Liver (tissue), 3 donors: ENCODE data around the gene FZD10.

ENCODE experiments used
- CTCF ChIP-seq: fragments of 150-350 bp; IDR thresholded peaks from 2 replicates; pipeline ENCODE4 v1.5.1; 2017; ENCODE audit warnings: improper control_type of control experiment, low read depth, low read length; ENCODE audit not compliant: missing input control
- EGR1 ChIP-seq, 2 donors: IDR thresholded peaks; 2 replicates each; pipeline ENCODE4 v1.6.1; 2016 to 2018; ENCODE audit warnings: antibody characterized with exemption in 2 of 2, low read depth in 2 of 2
- GABPA ChIP-seq, 2 donors: IDR thresholded peaks in 1 of 2; conservative IDR thresholded peaks in 1 of 2; 2 replicates each; pipeline ENCODE4 v1.6.1; 2016; ENCODE audit warnings: antibody characterized with exemption in 2 of 2, mild to moderate bottlenecking in 1 of 2, moderate library complexity in 1 of 2
- HNF4G ChIP-seq: IDR thresholded peaks from 2 replicates; pipeline ENCODE4 v1.6.1; 2016; ENCODE audit warnings: antibody characterized with exemption
- JUND ChIP-seq, 2 donors: IDR thresholded peaks; 2 replicates each; pipeline ENCODE4 v1.6.1; 2016; ENCODE audit warnings: antibody characterized with exemption in 2 of 2
- RXRA ChIP-seq, 2 donors: IDR thresholded peaks; 2 replicates each; pipeline ENCODE4 v1.6.1; 2017 to 2018; ENCODE audit warnings: antibody characterized with exemption in 2 of 2, mild to moderate bottlenecking in 1 of 2
- SP1 ChIP-seq: IDR thresholded peaks from 2 replicates; pipeline ENCODE4 v1.6.1; 2018; ENCODE audit warnings: antibody characterized with exemption, mild to moderate bottlenecking
- TAF1 ChIP-seq: conservative IDR thresholded peaks from 2 replicates; pipeline ENCODE4 v1.6.1; 2016; ENCODE audit warnings: antibody characterized with exemption, mild to moderate bottlenecking
- YY1 ChIP-seq: IDR thresholded peaks from 2 replicates; pipeline ENCODE4 v1.6.1; 2016; ENCODE audit warnings: antibody characterized with exemption, mild to moderate bottlenecking
- ZBTB33 ChIP-seq: IDR thresholded peaks from 2 replicates; pipeline ENCODE4 v1.6.1; 2016; ENCODE audit warnings: antibody characterized with exemption
- TF ChIP-seq, protein P1 (sequence below): IDR thresholded peaks from 2 replicates; pipeline ENCODE4 v1.6.1; 2016; ENCODE audit warnings: antibody characterized with exemption
- donor health status: healthy.
- donor health status: healthy.

- TF ChIP-seq TAF1: no peak
- TF ChIP-seq CTCF: no peak
- TF ChIP-seq, protein P1, sequence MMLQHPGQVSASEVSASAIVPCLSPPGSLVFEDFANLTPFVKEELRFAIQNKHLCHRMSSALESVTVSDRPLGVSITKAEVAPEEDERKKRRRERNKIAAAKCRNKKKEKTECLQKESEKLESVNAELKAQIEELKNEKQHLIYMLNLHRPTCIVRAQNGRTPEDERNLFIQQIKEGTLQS: no peak
- no peak for TF ChIP-seq YY1
- TF ChIP-seq JUND (IDR thresholded peaks at IDR 0.05): no peak
- no peak for TF ChIP-seq ZBTB33
- no peak for TF ChIP-seq GABPA (IDR thresholded peaks at IDR 0.05 in 1 of 2, conservative IDR thresholded peaks at IDR 0.05 in 1 of 2)
- no peak for TF ChIP-seq HNF4G
- TF ChIP-seq EGR1 (IDR thresholded peaks at IDR 0.05; ENCODE audit: low read depth in 2 of 2): no peak
- no peak for TF ChIP-seq RXRA (IDR thresholded peaks at IDR 0.05)
- no peak for TF ChIP-seq SP1
These were observed 44.6 kb upstream of the FZD10 start for GRCh38 chr12:130117701-130118100.
